K562 (cell line): Measurements from ENCODE around the gene PRXL2A. TPM values are rescaled to one million over a fixed set of nuclear protein-coding genes. Genes with fewer than 3 reads are reported as not detected.

Experiments
- ATAC-seq: fragments of 200-7000 bp; cut with Tn5 transposase; 3 replicates; pipeline ENCODE4 v1.9.1; 2020; ENCODE audit warnings: moderate library complexity
- BruUV-seq: library from RNA; stranded (reverse); fragments of 400-500 nt; replicated peaks from 2 replicates; lab custom pipeline; 2021; lab: Mats Ljungman, UMichigan
- CTCF ChIA-PET: fragments of 300-600 bp; formaldehyde crosslinking; extraction: SDS; loops from one replicate; lab custom pipeline; 2021; ENCODE audit warnings: low intra/inter-chr PET ratio; lab: Yijun Ruan, JAX
- POLR2A ChIA-PET: fragments of 300-600, 350-650 bp; sonication (Branson Sonifier 250); formaldehyde crosslinking; extraction: SDS; loops from one replicate; lab custom pipeline; 2021; ENCODE audit warnings: antibody characterized with exemption, inconsistent platforms; lab: Yijun Ruan, JAX
- DNase-seq, 4 experiments: peaks; one replicate each; pipeline versions ENCODE4 v3.0.0 to v3.0.0-alpha.2; 2011 to 2018; ENCODE audit warnings: low spot score in 3 of 4, mixed read lengths in 3 of 4; ENCODE audit errors: extremely low read depth in 1 of 4
- FAIRE-seq: peaks from 2 replicates; lab custom pipeline; 2011; peaks lifted over from hg19 to GRCh38; lab: Jason Lieb, UNC
- H2AFZ ChIP-seq: 2 replicates; pipeline ENCODE4 v1.6.0; 2011; ENCODE audit warnings: low read depth, low read length, control low read depth, inconsistent platforms
- H3K27ac ChIP-seq: fragments of 200-600 bp; 3 replicates; pipeline ENCODE4 v1.8.0; 2011; ENCODE audit warnings: low read depth, mild to moderate bottlenecking, control low read depth, inconsistent platforms, low read length, moderate library complexity, mixed read lengths; ENCODE audit errors: extremely low read depth
- H3K27me3 ChIP-seq, 2 experiments: fragments of 300-600 bp in 1 of 2; 2 replicates in 1 of 2; 3 replicates in 1 of 2; pipeline versions ENCODE4 v1.6.0 to v1.8.0; 2011; ENCODE audit warnings: inconsistent platforms in 2 of 2, low read length in 2 of 2, mild to moderate bottlenecking in 1 of 2, mixed read lengths in 1 of 2, moderate library complexity in 1 of 2; ENCODE audit not compliant: control insufficient read depth in 2 of 2, insufficient read depth in 2 of 2
- H3K36me3 ChIP-seq: fragments of 300-600 bp; 3 replicates; pipeline ENCODE4 v1.8.0; 2011; ENCODE audit warnings: mild to moderate bottlenecking, low read length, inconsistent platforms; ENCODE audit not compliant: control insufficient read depth, insufficient read depth
- H3K4me1 ChIP-seq, 2 experiments: fragments of 200-600 bp in 1 of 2; replicated peaks in 1 of 2; 2 replicates in 1 of 2; 3 replicates in 1 of 2; pipeline versions ENCODE4 v1.5.1 to v1.8.0; 2011; ENCODE audit warnings: inconsistent platforms in 2 of 2, low read length in 2 of 2, mild to moderate bottlenecking in 1 of 2, mixed read lengths in 1 of 2, moderate library complexity in 1 of 2; ENCODE audit not compliant: control insufficient read depth in 2 of 2, insufficient read depth in 2 of 2
- H3K4me2 ChIP-seq: 2 replicates; pipeline ENCODE4 v1.6.1; 2011; ENCODE audit warnings: low read length, control low read depth, inconsistent platforms, mixed read lengths; ENCODE audit not compliant: insufficient read depth
- H3K4me3 ChIP-seq: fragments of 200-600 bp; sonication (generic), shearing (Covaris generic); 2 replicates; pipeline ENCODE4 v1.5.1; 2016; ENCODE audit warnings: control low read depth, inconsistent platforms
- H3K79me2 ChIP-seq: fragments of 200-600 bp; 3 replicates; pipeline ENCODE4 v1.8.0; 2011; ENCODE audit warnings: low read length, inconsistent platforms; ENCODE audit not compliant: control insufficient read depth, insufficient read depth
- H3K9ac ChIP-seq, 2 experiments: 2 replicates each; pipeline versions ENCODE4 v1.6.0 to v1.6.1; 2011; ENCODE audit warnings: low read depth in 2 of 2, low read length in 2 of 2, control low read depth in 1 of 2, inconsistent platforms in 1 of 2, mild to moderate bottlenecking in 1 of 2, mixed read lengths in 1 of 2; ENCODE audit not compliant: insufficient read depth in 1 of 2
- H3K9me1 ChIP-seq: one replicate; pipeline ENCODE4 v1.6.0; 2011; ENCODE audit warnings: inconsistent platforms, mild to moderate bottlenecking, low read length, moderate library complexity; ENCODE audit not compliant: control insufficient read depth, insufficient read depth
- H3K9me3 ChIP-seq: replicated peaks from 2 replicates; pipeline ENCODE4 v1.5.1; 2011; ENCODE audit warnings: low read depth, low read length, inconsistent platforms; ENCODE audit not compliant: control insufficient read depth, insufficient read depth
- H4K20me1 ChIP-seq: replicated peaks from 2 replicates; pipeline ENCODE4 v1.6.1; 2011; ENCODE audit warnings: low read length, inconsistent platforms, mixed read lengths; ENCODE audit not compliant: control insufficient read depth, insufficient read depth
- FOXK2 ChIP-seq, 2 experiments: fragments of 450-650 bp; IDR thresholded peaks in 1 of 2; conservative IDR thresholded peaks in 1 of 2; 2 replicates each; pipeline ENCODE4 v1.6.1; 2016; ENCODE audit warnings: low read depth in 2 of 2, mild to moderate bottlenecking in 1 of 2
- GABPB2 ChIP-seq: fragments of 250-450 bp; sonication (Bioruptor Pico); conservative IDR thresholded peaks from 2 replicates; pipeline ENCODE4 v1.5.1; 2021; ENCODE audit warnings: mild to moderate bottlenecking
- MAFK ChIP-seq: IDR thresholded peaks from 2 replicates; pipeline ENCODE4 v1.6.1; 2011; ENCODE audit warnings: low read length, improper control_type of control experiment
- RBM25 ChIP-seq: fragments of 200-400 bp; formaldehyde crosslinking; IDR thresholded peaks from 2 replicates; pipeline ENCODE4 v1.6.1; 2018; ENCODE audit warnings: low read length, low read depth, moderate library complexity; ENCODE audit not compliant: severe bottlenecking
- RFX5 ChIP-seq: IDR thresholded peaks from 2 replicates; pipeline ENCODE4 v1.6.1; 2011; ENCODE audit warnings: low read depth, mild to moderate bottlenecking, improper control_type of control experiment, low read length
- SAFB2 ChIP-seq: fragments of 200-400 bp; formaldehyde crosslinking; IDR thresholded peaks from 2 replicates; pipeline ENCODE4 v1.6.1; 2018; ENCODE audit warnings: borderline replicate concordance, low read length, low read depth, moderate library complexity; ENCODE audit not compliant: severe bottlenecking
- SMAD3 ChIP-seq: fragments of 450-650 bp; formaldehyde crosslinking; conservative IDR thresholded peaks from 2 replicates; pipeline ENCODE4 v1.4.0; 2020; ENCODE audit warnings: mild to moderate bottlenecking
- SPI1 ChIP-seq: IDR thresholded peaks from 2 replicates; pipeline ENCODE4 v1.6.1; 2011; ENCODE audit warnings: low read depth, low read length, control low read depth, borderline replicate concordance
- VEZF1 ChIP-seq: fragments of 200-800 bp; sonication (Bioruptor generic); IDR thresholded peaks from 2 replicates; pipeline ENCODE4 v1.6.1; 2017; ENCODE audit warnings: missing genetic modification characterization, missing compliant biosample characterization
- ZNF121 ChIP-seq: sonication (generic); formaldehyde crosslinking; conservative IDR thresholded peaks from 2 replicates; pipeline ENCODE4 v1.8.0; 2022; ENCODE audit warnings: missing genetic modification reagents
- ZNF277 ChIP-seq: fragments of 250-450 bp; sonication (Bioruptor Pico); IDR thresholded peaks from 2 replicates; pipeline ENCODE4 v1.8.0; 2022; ENCODE audit warnings: inconsistent platforms, mild to moderate bottlenecking, moderate library complexity, borderline replicate concordance
- ZNF311 ChIP-seq: fragments of 250-450 bp; sonication (Bioruptor Pico); IDR thresholded peaks from 2 replicates; pipeline ENCODE4 v1.4.0; 2020; ENCODE audit warnings: mild to moderate bottlenecking, moderate library complexity
- ZNF512 ChIP-seq: IDR thresholded peaks from 2 replicates; pipeline ENCODE4 v1.6.1; 2016; ENCODE audit warnings: missing genetic modification characterization, missing compliant biosample characterization
- WGBS: fragments of 100-300 bp; shearing (Covaris generic); methylation state at CpG from one replicate; pipeline ENCODE4 v1.1.6; 2016; ENCODE audit warnings: low coverage, mixed read lengths; ENCODE audit not compliant: insufficient coverage; ENCODE audit errors: missing lambda C conversion rate; 5-methylcytosine and 5-hydroxymethylcytosine counted together
- in situ Hi-C: fragments of 300-500 bp; cut with MboI; formaldehyde crosslinking; loops from 4 replicates; pipeline ENCODE4 v1.15.0; 2018; ENCODE audit warnings: inconsistent platforms, mixed read lengths
- intact Hi-C: fragments of 100-400 bp; cut with micrococcal nuclease; formaldehyde crosslinking; loops from 2 replicates; pipeline ENCODE4 v1.14.2; 2022
- polyA plus RNA-seq, 8 experiments: library from polyadenylated mRNA; depleted of rRNA in 4 of 8; stranded (reverse) in 5 of 8; unstranded in 3 of 8; fragments of >200 nt; fragmentation: Nextera tagmentation in 2 of 8; fragmentation: Illumina TruSeq in 1 of 8; extraction: Ambion mirVana in 2 of 8; extraction: Trizol in 1 of 8; gene quantifications; 2 replicates each; pipeline versions ENCODE4 v1.2.1 to v1.2.3, GENCODE V29; 2011 to 2014; ENCODE audit warnings: inconsistent platforms in 1 of 8, missing spikeins in 1 of 8
- total RNA-seq, 7 experiments: library from RNA; depleted of rRNA in 6 of 7; stranded (reverse); fragments of >200 nt in 6 of 7; fragmentation: Illumina TruSeq in 2 of 7; extraction: Trizol in 2 of 7; gene quantifications; 2 replicates each; pipeline versions ENCODE4 v1.2.1 to v1.2.3, GENCODE V29; 2011 to 2021; ENCODE audit warnings: low replicate concordance in 1 of 7

PRXL2A gene
- total and polyA plus RNA-seq, 9 of the 15 experiments (the other 6 are each of a cell fraction or from before 2014, with no cell fraction given), result 0.14 to 1.2 (median 0.75) TPM

DNA sequence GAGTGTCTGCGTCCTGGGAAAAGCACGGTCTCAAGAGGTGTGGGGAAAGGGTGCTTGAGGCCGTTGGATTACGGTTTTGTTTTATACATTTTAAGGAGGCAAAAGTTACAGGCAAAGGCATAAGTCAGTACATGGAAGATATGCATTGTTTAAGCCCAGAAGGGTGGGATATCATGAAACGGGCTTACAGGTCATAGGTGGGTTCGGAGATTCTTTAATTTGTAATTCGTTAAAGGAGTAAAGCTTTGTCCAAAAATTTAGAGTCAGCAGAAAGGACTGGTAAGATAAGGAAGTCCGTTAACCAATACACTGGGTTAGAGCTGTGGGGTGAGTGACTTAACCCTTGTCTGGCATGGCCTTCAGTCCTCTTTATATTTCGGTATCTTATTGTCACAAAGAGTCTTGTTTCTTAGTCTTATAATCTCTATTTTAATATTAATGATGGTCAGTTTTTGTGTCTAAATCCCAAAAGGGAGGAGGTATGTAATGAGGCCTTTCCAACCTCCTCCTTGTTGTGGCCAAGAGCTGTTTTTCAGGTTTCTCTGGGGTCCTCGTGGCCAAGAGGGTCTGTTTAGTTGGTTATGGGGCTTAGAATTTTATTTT lies 58.5 kb downstream of the PRXL2A start (continued):
- TF ChIP-seq ZNF512 (tag), result no peak
- 0 out of 2 replicates have a peak, but pooled peaks have one; percentile 4 for TF ChIP-seq SMAD3 (CRISPR knock-in tag)
- no peak for TF ChIP-seq RBM25
- peak; percentile 86 for TF ChIP-seq MAFK
- TF ChIP-seq GABPB2 (CRISPR knock-in tag), result no peak
- no peak for TF ChIP-seq FOXK2 (conservative IDR thresholded peaks at IDR 0.05 in 1 of 2, IDR thresholded peaks at IDR 0.05 in 1 of 2; ENCODE audit: low read depth in 2 of 2)
- TF ChIP-seq ZNF311, result no peak

- Histone ChIP-seq H4K20me1 (peaks cover 7% of the 10 kb centered on the region; the same call in 1 of the 2 replicates), H3K36me3 (peaks cover 63% of the 10 kb centered on the region), H3K4me1 (peaks cover 36 to 54% of the 10 kb centered on the region in 2 experiments), H3K4me2 (peak overlapping the region; percentile 77; the same call in 1 of the 2 replicates), H3K79me2 (peaks cover 98% of the 10 kb centered on the region), H3K27ac (peak overlapping the region; percentile 89), H3K27me3 (no peaks in the 10 kb centered on the region), H3K9me1 (no peaks in the 10 kb centered on the region), H3K9me3 (no peaks in the 10 kb centered on the region), H3K9ac (peak overlapping the region; percentile 71 to 76; a peak in 2 of 4 replicates), H2AFZ (no peak overlapping the region), H3K4me3 (no peak overlapping the region)
- WGBS, result 48% methylated on average over 6 of the region's 6 CpGs
- in situ Hi-C loops (no loop called here), intact Hi-C loops (no loop called here)
- ATAC-seq (peak; percentile 40), DNase-seq (peak in 3 of 4 experiments; percentile 51 to 58 (median 57)), FAIRE-seq (peak; percentile 48)
- POLR2A ChIA-PET, result interaction anchor here (1.2 to 2.6 kb wide), 3 partner anchors 9 to 36 kb away, joined by 4 to 19 read pairs (median 11); no protein-coding TSS in a partner anchor
- TF ChIP-seq SAFB2, result no peak
- TF ChIP-seq ZNF121 (CRISPR knock-in tag), result no peak
- TF ChIP-seq ZNF277 (CRISPR knock-in tag), result no peak
- peak; percentile 66 for TF ChIP-seq VEZF1 (CRISPR knock-in tag)
- TF ChIP-seq RFX5, result no peak
- 0 out of 2 replicates have a peak, but pooled peaks have one; percentile 42 for TF ChIP-seq SPI1
- TF ChIP-seq MAFK, result no peak
- CTCF ChIA-PET, result no interaction called here
- no TSS peak for BruUV-seq
These were observed 59.7 kb downstream of the PRXL2A start for GRCh38 chr10:80468002-80468401.
